HL-60 (cell line): Measurements from ENCODE around the gene WWC1.
"Not testable (repeated sequence)": the region's sequence is repeated elsewhere in the genome, so short reads cannot be mapped to it uniquely, and the experiment has no call there.

Experiments
- DNase-seq, 2 experiments: peaks; one replicate each; pipeline ENCODE4 v3.0.0-alpha.2; 2010 to 2020; ENCODE audit warnings: low read depth in 1 of 2, low spot score in 1 of 2
- H3K27ac ChIP-seq: fragments of 250-450 bp; sonication (Bioruptor Pico); replicated peaks from 2 replicates; pipeline ENCODE4 v1.5.1; 2020; ENCODE audit warnings: mild to moderate bottlenecking, moderate library complexity
- H3K27me3 ChIP-seq: fragments of 250-450 bp; sonication (Bioruptor Pico); 2 replicates; pipeline ENCODE4 v1.5.1; 2021; ENCODE audit warnings: mild to moderate bottlenecking, moderate library complexity; ENCODE audit not compliant: insufficient read depth, poor library complexity, severe bottlenecking
- H3K4me3 ChIP-seq: replicated peaks from 2 replicates; pipeline ENCODE4 v1.5.1; 2011; ENCODE audit warnings: mild to moderate bottlenecking, control low read depth, low read length; ENCODE audit not compliant: insufficient read depth
- CTCF ChIP-seq: IDR thresholded peaks from one replicate; pipeline ENCODE4 v1.5.1; 2011; ENCODE audit warnings: low read length, control low read depth, inconsistent platforms; ENCODE audit not compliant: insufficient read depth
- GABPA ChIP-seq: IDR thresholded peaks from 2 replicates; pipeline ENCODE4 v1.6.1; 2012; ENCODE audit warnings: low read depth
- POLR2AphosphoS5 ChIP-seq: IDR thresholded peaks from 2 replicates; pipeline ENCODE4 v1.6.1; 2012; ENCODE audit warnings: low read depth
- REST ChIP-seq: IDR thresholded peaks from 2 replicates; pipeline ENCODE4 v1.6.1; 2012; ENCODE audit warnings: low read depth; ENCODE audit not compliant: insufficient replicate concordance
- SPI1 ChIP-seq: IDR thresholded peaks from 2 replicates; pipeline ENCODE4 v1.6.1; 2012; ENCODE audit warnings: low read depth, mild to moderate bottlenecking, borderline replicate concordance

Gene WWC1

GRCh38 chr5:168307925-168308584 is 16.6 kb downstream of the WWC1 start:
- no peaks in the 10 kb centered on the region for H3K27me3 ChIP-seq
- no peak overlapping the region for H3K4me3 ChIP-seq
- no peak for DNase-seq
- no peak overlapping the region for H3K27ac ChIP-seq
- TF ChIP-seq CTCF (no peak), SPI1 (no peak), GABPA (no peak), POLR2AphosphoS5 (no peak), REST (no peak)

GRCh38 chr5:168308976-168309598 is 17.6 kb downstream of the WWC1 start:
- TF ChIP-seq SPI1 (no peak), REST (no peak), POLR2AphosphoS5 (no peak), GABPA (no peak), CTCF (no peak)
- H3K4me3 ChIP-seq, result no peak overlapping the region
- H3K27ac ChIP-seq, result no peak overlapping the region

GRCh38 chr5:168310541-168310940 is 19.1 kb downstream of the WWC1 start:
- not testable (repeated sequence) for DNase-seq, H3K27me3 ChIP-seq, H3K4me3 ChIP-seq, H3K27ac ChIP-seq

More at GRCh38 chr5:168308976-168309598, 17.6 kb downstream of the WWC1 start:
- DNase-seq, result no peak
- H3K27me3 ChIP-seq, result no peaks in the 10 kb centered on the region

- H3K27ac ChIP-seq, result no peak overlapping the region
- no peaks in the 10 kb centered on the region for H3K27me3 ChIP-seq
- no peak for TF ChIP-seq CTCF
- no peak for TF ChIP-seq SPI1
- no peak for TF ChIP-seq REST
- no peak for TF ChIP-seq POLR2AphosphoS5
- TF ChIP-seq GABPA, result no peak
- no peak overlapping the region for H3K4me3 ChIP-seq
- DNase-seq, result no peak
Measured at GRCh38 chr5:168311061-168311566, 19.7 kb downstream of the WWC1 start.
